Measurements from ENCODE around the gene KCTD16. TPM values are rescaled to one million over a fixed set of nuclear protein-coding genes. Genes with fewer than 3 reads are reported as not detected.

KCTD16 gene
- polyA plus RNA-seq (2012; ENCODE audit: insufficient read depth, insufficient read length, low read depth) = 0.20 TPM

GRCh38 chr5:144170276-144171024 lies at the start of gene KCTD16, which contains the start of gene YIPF5:
Gene KCTD16, plus strand, starts transcription at chr5:144170873.
Gene YIPF5, minus strand, starts transcription at chr5:144170659. Its CDS starts 704 bp downstream, at chr5:144169955.
- DNase-seq = peak; percentile 96
- no peak for TF ChIP-seq CTCF (IDR thresholded peaks at IDR 0.05; ENCODE audit: low read depth, low read length)

GRCh38 chr5:144121577-144121976 lies 49.1 kb upstream of the KCTD16 start:
- Histone ChIP-seq H3K27me3 (no peaks in the 10 kb centered on the region), H3K4me1 (no peaks in the 10 kb centered on the region), H3K9me3 (no peaks in the 10 kb centered on the region), H3K4me3 (ENCODE audit: low read depth, low read length) (no peak overlapping the region), H3K36me3 (no peaks in the 10 kb centered on the region)
- no peak for DNase-seq
- no peak for TF ChIP-seq CTCF (IDR thresholded peaks at IDR 0.05; ENCODE audit: low read depth, low read length)

More at GRCh38 chr5:144170276-144171024, at the start of gene KCTD16, which contains the start of gene YIPF5:
- H3K36me3 ChIP-seq = peaks cover under 1% of the 10 kb centered on the region; the same call in 1 of the 2 replicates
- H3K4me1 ChIP-seq = no peaks in the 10 kb centered on the region
- no peaks in the 10 kb centered on the region for H3K27me3 ChIP-seq
- no peaks in the 10 kb centered on the region for H3K9me3 ChIP-seq
- peak within 1 kb of the TSS; percentile 93 for H3K4me3 ChIP-seq (ENCODE audit: low read depth, low read length)

- H3K36me3 ChIP-seq = no peaks in the 10 kb centered on the region
- H3K4me1 ChIP-seq = no peaks in the 10 kb centered on the region
- TF ChIP-seq CTCF (IDR thresholded peaks at IDR 0.05; ENCODE audit: low read depth, low read length) = no peak
- no peaks in the 10 kb centered on the region for H3K9me3 ChIP-seq
- DNase-seq = no peak
- H3K27me3 ChIP-seq = no peaks in the 10 kb centered on the region
- H3K4me3 ChIP-seq (ENCODE audit: low read depth, low read length) = no peak overlapping the region
Observed at GRCh38 chr5:144122081-144122480, 48.6 kb upstream of the KCTD16 start.

GRCh38 chr5:144122641-144123040 lies 48.0 kb upstream of the KCTD16 start:
- no peaks in the 10 kb centered on the region for H3K27me3 ChIP-seq
- no peaks in the 10 kb centered on the region for H3K9me3 ChIP-seq
- H3K4me1 ChIP-seq = no peaks in the 10 kb centered on the region
- DNase-seq = no peak
- no peak overlapping the region for H3K4me3 ChIP-seq (ENCODE audit: low read depth, low read length)
- H3K36me3 ChIP-seq = no peaks in the 10 kb centered on the region
- TF ChIP-seq CTCF (IDR thresholded peaks at IDR 0.05; ENCODE audit: low read depth, low read length) = no peak

GRCh38 chr5:144125163-144125726 lies 45.4 kb upstream of the KCTD16 start:
- no peak for TF ChIP-seq CTCF (IDR thresholded peaks at IDR 0.05; ENCODE audit: low read depth, low read length)
- Histone ChIP-seq H3K4me1 (no peaks in the 10 kb centered on the region), H3K9me3 (no peaks in the 10 kb centered on the region), H3K4me3 (ENCODE audit: low read depth, low read length) (no peak overlapping the region), H3K27me3 (no peaks in the 10 kb centered on the region), H3K36me3 (no peaks in the 10 kb centered on the region)
- DNase-seq = no peak

GRCh38 chr5:144126707-144127106 lies 44.0 kb upstream of the KCTD16 start:
- no peaks in the 10 kb centered on the region for H3K27me3 ChIP-seq
- no peaks in the 10 kb centered on the region for H3K36me3 ChIP-seq
- H3K4me3 ChIP-seq (ENCODE audit: low read depth, low read length) = no peak overlapping the region
- no peaks in the 10 kb centered on the region for H3K9me3 ChIP-seq
- no peak for DNase-seq
- TF ChIP-seq CTCF (IDR thresholded peaks at IDR 0.05; ENCODE audit: low read depth, low read length) = no peak
- no peaks in the 10 kb centered on the region for H3K4me1 ChIP-seq
